IMR-90 (cell line): ENCODE data around the gene UPB1. TPM values are rescaled to one million over a fixed set of nuclear protein-coding genes. Genes with fewer than 3 reads are reported as not detected.

Experiments
- ATAC-seq: fragments of 200-7000 bp; cut with Tn5 transposase; 2 replicates; pipeline ENCODE4 v1.9.1; 2020; ENCODE audit warnings: low read depth, mild to moderate bottlenecking, moderate library complexity
- BruUV-seq: library from RNA; stranded (reverse); fragments of 400-500 nt; replicated peaks from 2 replicates; lab custom pipeline; 2021; lab: Mats Ljungman, UMichigan
- CTCF ChIA-PET: fragments of 300-600 bp; formaldehyde crosslinking; extraction: SDS; loops from one replicate; lab custom pipeline; 2021; ENCODE audit warnings: antibody characterized with exemption; lab: Yijun Ruan, JAX
- POLR2A ChIA-PET: fragments of 300-600 bp; sonication (Branson Sonifier 250); formaldehyde crosslinking; loops from one replicate; lab custom pipeline; 2022; ENCODE audit warnings: antibody characterized with exemption; ENCODE audit not compliant: unreplicated experiment; lab: Charles Lee
- DNase-seq: peaks from one replicate; pipeline ENCODE4 v3.0.0; 2013
- H2AFZ ChIP-seq: replicated peaks from 2 replicates; pipeline ENCODE3; 2013; ENCODE audit warnings: low read length, mild to moderate bottlenecking; ENCODE audit not compliant: poor library complexity
- H2AK5ac ChIP-seq: 2 replicates; pipeline ENCODE4 v1.6.1; 2013; ENCODE audit warnings: low read depth, low read length, inconsistent platforms
- H2AK9ac ChIP-seq: replicated peaks from 2 replicates; pipeline ENCODE3; 2013; ENCODE audit warnings: mild to moderate bottlenecking, low read depth, low read length, moderate library complexity; ENCODE audit not compliant: poor library complexity
- H2BK120ac ChIP-seq: 2 replicates; pipeline ENCODE4 v1.6.1; 2013; ENCODE audit warnings: low read depth, low read length, inconsistent platforms
- H2BK15ac ChIP-seq: 3 replicates; pipeline ENCODE4 v1.6.1; 2013; ENCODE audit warnings: low read depth, low read length, inconsistent platforms
- H2BK20ac ChIP-seq: 2 replicates; pipeline ENCODE4 v1.6.1; 2013; ENCODE audit warnings: low read depth, mild to moderate bottlenecking, inconsistent platforms, low read length, moderate library complexity
- H2BK5ac ChIP-seq: 2 replicates; pipeline ENCODE4 v1.6.1; 2013; ENCODE audit warnings: mild to moderate bottlenecking, low read depth, low read length, inconsistent platforms; ENCODE audit not compliant: poor library complexity, severe bottlenecking
- H3K14ac ChIP-seq: replicated peaks from 2 replicates; pipeline ENCODE4 v1.6.1; 2013; ENCODE audit warnings: low read depth, low read length, inconsistent platforms
- H3K18ac ChIP-seq: 2 replicates; pipeline ENCODE4 v1.6.1; 2013; ENCODE audit warnings: low read depth, low read length, control low read depth
- H3K23ac ChIP-seq: 2 replicates; pipeline ENCODE4 v1.6.1; 2013; ENCODE audit warnings: low read depth, low read length, inconsistent platforms
- H3K27ac ChIP-seq: 2 replicates; pipeline ENCODE4 v1.5.1; 2013; ENCODE audit warnings: mild to moderate bottlenecking, control low read depth, low read length; ENCODE audit not compliant: insufficient read depth
- H3K27me3 ChIP-seq: 2 replicates; pipeline ENCODE4 v1.6.1; 2013; ENCODE audit warnings: low read length; ENCODE audit not compliant: control insufficient read depth, insufficient read depth
- H3K36me3 ChIP-seq: 2 replicates; pipeline ENCODE4 v1.6.1; 2013; ENCODE audit warnings: low read length, mixed read lengths; ENCODE audit not compliant: control insufficient read depth, insufficient read depth
- H3K4ac ChIP-seq: 2 replicates; pipeline ENCODE4 v1.6.1; 2013; ENCODE audit warnings: low read depth, low read length, inconsistent platforms
- H3K4me1 ChIP-seq: 2 replicates; pipeline ENCODE4 v1.6.1; 2013; ENCODE audit warnings: low read length, mixed read lengths; ENCODE audit not compliant: control insufficient read depth, insufficient read depth
- H3K4me2 ChIP-seq: 2 replicates; pipeline ENCODE4 v1.6.1; 2013; ENCODE audit warnings: low read depth, mild to moderate bottlenecking, control low read depth, low read length, moderate library complexity
- H3K4me3 ChIP-seq: 2 replicates; pipeline ENCODE4 v1.5.1; 2013; ENCODE audit warnings: low read depth, mild to moderate bottlenecking, control low read depth, low read length, moderate library complexity; ENCODE audit not compliant: insufficient read depth
- H3K56ac ChIP-seq: 2 replicates; pipeline ENCODE4 v1.6.1; 2013; ENCODE audit warnings: low read length, inconsistent platforms; ENCODE audit not compliant: insufficient read depth; ENCODE audit errors: extremely low read depth
- H3K79me1 ChIP-seq, 2 experiments: 2 replicates each; pipeline ENCODE4 v1.6.1; 2013; ENCODE audit warnings: low read length in 2 of 2, inconsistent platforms in 1 of 2, low read depth in 1 of 2
- H3K9ac ChIP-seq: 2 replicates; pipeline ENCODE4 v1.6.1; 2013; ENCODE audit warnings: low read depth, low read length, control low read depth
- H3K9me1 ChIP-seq: 2 replicates; pipeline ENCODE4 v1.6.1; 2013; ENCODE audit warnings: low read length, inconsistent platforms; ENCODE audit not compliant: insufficient read depth
- H3K9me3 ChIP-seq: 2 replicates; pipeline ENCODE4 v1.6.1; 2013; ENCODE audit warnings: low read length; ENCODE audit not compliant: control insufficient read depth, insufficient read depth
- H4K20me1 ChIP-seq: 2 replicates; pipeline ENCODE4 v1.6.1; 2013; ENCODE audit warnings: low read length, inconsistent platforms; ENCODE audit not compliant: insufficient read depth
- H4K5ac ChIP-seq: 2 replicates; pipeline ENCODE4 v1.6.1; 2013; ENCODE audit warnings: mild to moderate bottlenecking, low read depth, low read length, control low read depth
- H4K8ac ChIP-seq, 2 experiments: 2 replicates each; pipeline ENCODE4 v1.6.1; 2013; ENCODE audit warnings: low read depth in 2 of 2, low read length in 2 of 2, control low read depth in 1 of 2, inconsistent platforms in 1 of 2
- H4K91ac ChIP-seq: 2 replicates; pipeline ENCODE4 v1.6.1; 2013; ENCODE audit warnings: low read depth, low read length, inconsistent platforms; ENCODE audit not compliant: insufficient read depth
- CHD1 ChIP-seq: IDR thresholded peaks from 2 replicates; pipeline ENCODE4 v1.6.1; 2012; ENCODE audit warnings: low read depth, low read length, improper control_type of control experiment
- FOS ChIP-seq: fragments of 150-350 bp; IDR thresholded peaks from 2 replicates; pipeline ENCODE4 v1.6.1; 2016; ENCODE audit warnings: low read depth, low read length
- MAFK ChIP-seq: IDR thresholded peaks from 2 replicates; pipeline ENCODE4 v1.6.1; 2012; ENCODE audit warnings: low read depth, low read length, improper control_type of control experiment
- NFE2L2 ChIP-seq: fragments of 150-350 bp; IDR thresholded peaks from 2 replicates; pipeline ENCODE4 v1.6.1; 2016; ENCODE audit warnings: low read depth, mild to moderate bottlenecking, low read length
- RAD21 ChIP-seq: IDR thresholded peaks from 2 replicates; pipeline ENCODE4 v1.6.1; 2012; ENCODE audit warnings: low read length, improper control_type of control experiment
- RCOR1 ChIP-seq: IDR thresholded peaks from 2 replicates; pipeline ENCODE4 v1.6.1; 2012; ENCODE audit warnings: mild to moderate bottlenecking, low read length, improper control_type of control experiment; ENCODE audit not compliant: insufficient replicate concordance
- WGBS, 2 experiments: methylation state at CpG; one replicate each; pipeline versions ENCODE4 v1.1.5 to v1.1.7; 2013; ENCODE audit warnings: missing lambda C conversion rate in 2 of 2; ENCODE audit not compliant: insufficient read length in 1 of 2; ENCODE audit errors: extremely low coverage in 2 of 2; 5-methylcytosine and 5-hydroxymethylcytosine counted together
- dilution Hi-C: fragments of 300-500 bp; cut with HindIII; formaldehyde crosslinking; loops from one replicate; pipeline ENCODE4 v1.14.3; 2018; ENCODE audit warnings: low sequenced_read_pairs; ENCODE audit not compliant: unreplicated experiment
- in situ Hi-C: fragments of 300-500 bp; cut with MboI; formaldehyde crosslinking; loops from 3 replicates; pipeline ENCODE4 v1.14.3; 2019; ENCODE audit warnings: low sequenced_read_pairs, inconsistent platforms, mixed read lengths
- intact Hi-C: fragments of 100-400 bp; cut with micrococcal nuclease; formaldehyde crosslinking; loops from 2 replicates; pipeline ENCODE4 v1.10.0; 2022
- polyA plus RNA-seq, 3 experiments: library from polyadenylated mRNA; depleted of rRNA; stranded (reverse); fragments of >200 nt; gene quantifications; 2 replicates each; pipeline ENCODE4 v1.2.3, GENCODE V29; 2012; ENCODE audit warnings: low replicate concordance in 1 of 3
- total RNA-seq: library from RNA; depleted of rRNA; stranded (reverse); fragments of >200 nt; gene quantifications from 2 replicates; pipeline ENCODE4 v1.2.3, GENCODE V29; 2012

UPB1 gene
- total and polyA plus RNA-seq, 2 of the 4 experiments (the other 2 are of a cell fraction): under 0.01 to 0.02 TPM

DNA sequence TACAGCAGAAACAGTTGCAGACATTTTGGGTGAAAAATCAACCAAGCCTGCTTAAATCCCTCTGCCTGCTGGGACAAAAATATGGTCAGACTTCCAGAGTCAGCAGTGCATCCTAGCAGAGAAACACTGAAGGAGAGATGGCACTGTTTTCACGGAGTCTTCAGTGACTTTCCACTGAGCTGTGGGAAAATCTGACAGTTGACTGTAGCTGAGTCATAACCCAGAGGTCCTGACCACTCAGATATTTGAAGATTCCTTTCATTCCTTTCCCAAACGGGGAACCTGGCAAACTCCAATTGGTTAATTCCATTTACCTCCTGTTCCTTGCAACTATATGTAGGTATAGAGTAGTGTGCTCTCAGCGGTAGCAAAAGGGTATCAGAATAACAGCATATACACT, 20.9 kb upstream of the UPB1 start:
- H4K20me1 ChIP-seq: no peaks in the 10 kb centered on the region
- H2BK5ac ChIP-seq: peak overlapping the region; percentile 73
- H4K8ac ChIP-seq: peak overlapping the region; percentile 17 to 92; a peak in 2 of 4 replicates
- ATAC-seq (peak; percentile 90), DNase-seq (peak; percentile 92)
- no peaks in the 10 kb centered on the region for H3K36me3 ChIP-seq
- H4K5ac ChIP-seq: peak overlapping the region; percentile 27; the same call in 1 of the 2 replicates
- H3K9ac ChIP-seq: no peak overlapping the region; the same call in 1 of the 2 replicates
- peak overlapping the region; percentile 24; the same call in 1 of the 2 replicates for H3K23ac ChIP-seq
- peak overlapping the region; percentile 85 for H3K4ac ChIP-seq
- in situ Hi-C loops: no loop called here
- peak overlapping the region; percentile 65 for H2AK5ac ChIP-seq
- H3K56ac ChIP-seq: peak overlapping the region; percentile 64; the same call in 1 of the 2 replicates
- 17% methylated on average over 1 of the region's 3 CpGs; no CpG with 5 or more reads in 1 of the 2 experiments for WGBS, 2 experiments
- intact Hi-C loops: no loop called here
- H3K18ac ChIP-seq: peak overlapping the region; percentile 42; the same call in 1 of the 2 replicates
- H3K14ac ChIP-seq: peak overlapping the region; percentile 57
- H3K4me1 ChIP-seq: peaks cover 17% of the 10 kb centered on the region
- BruUV-seq: no TSS peak
- H2AK9ac ChIP-seq: peak overlapping the region; percentile 3
- peak overlapping the region; percentile 92 for H2BK20ac ChIP-seq
- TF ChIP-seq CHD1 (no peak), RAD21 (no peak), MAFK (peak; percentile 33; the same call in 1 of the 2 replicates), RCOR1 (no peak), FOS (peak; percentile 68), NFE2L2 (peak; percentile 43; the same call in 1 of the 2 replicates)
- H3K4me2 ChIP-seq: peak overlapping the region; percentile 43; the same call in 1 of the 2 replicates
- ChIA-PET CTCF (interaction anchor here (0.7 to 1.0 kb wide), 2 partner anchors 28 to 52 kb away, joined by 3 read pairs; no protein-coding TSS in a partner anchor), POLR2A (no interaction called here)
- peak overlapping the region; percentile 87 for H4K91ac ChIP-seq
- dilution Hi-C loops: no loop called here
- H3K27me3 ChIP-seq: no peaks in the 10 kb centered on the region
- H3K27ac ChIP-seq: peak overlapping the region; percentile 61
- H3K4me3 ChIP-seq: no peak overlapping the region
- H3K79me1 ChIP-seq: no peaks in the 10 kb centered on the region
- peaks cover 11% of the 10 kb centered on the region for H3K9me1 ChIP-seq
- H2AFZ ChIP-seq: peak overlapping the region; percentile 65
- H2BK120ac ChIP-seq: peak overlapping the region; percentile 93
- H2BK15ac ChIP-seq: peak overlapping the region; percentile 83; the same call in 1 of the 3 replicates
- H3K9me3 ChIP-seq: no peaks in the 10 kb centered on the region
